Colonic mucosa (tissue), 4 donors: Measurements from ENCODE around the gene DDX27. TPM values are rescaled to one million over a fixed set of nuclear protein-coding genes. Genes with fewer than 3 reads are reported as not detected.

Experiments
- DNase-seq: peaks from one replicate; pipeline ENCODE4 v3.0.0-alpha.2; 2020
- H3K27ac ChIP-seq: fragments of 200-600 bp; one replicate; pipeline ENCODE4 v1.8.0; 2021
- H3K27me3 ChIP-seq: fragments of 200-600 bp; one replicate; pipeline ENCODE4 v1.8.0; 2021
- H3K36me3 ChIP-seq: fragments of 200-600 bp; one replicate; pipeline ENCODE4 v1.8.0; 2021
- H3K4me1 ChIP-seq: fragments of 200-600 bp; one replicate; pipeline ENCODE4 v1.8.0; 2021; ENCODE audit warnings: mild to moderate bottlenecking
- H3K4me3 ChIP-seq: fragments of 200-600 bp; one replicate; pipeline ENCODE4 v1.8.0; 2021
- H3K9ac ChIP-seq, 2 donors: one replicate each; pipeline ENCODE4 v1.7.0; 2013; ENCODE audit warnings: control low read depth in 2 of 2, low read depth in 2 of 2, low read length in 2 of 2
- H3K9me3 ChIP-seq: fragments of 200-600 bp; one replicate; pipeline ENCODE4 v1.8.0; 2021
- intact Hi-C: fragments of 100-400 bp; cut with DNase I; formaldehyde crosslinking; loops from one replicate; pipeline ENCODE4 v1.14.1; 2022
- total RNA-seq, 2 donors: library from RNA; stranded (reverse); fragmentation: NEBNext Ultra II Directional in 1 of 2; extraction: Animal tissue kit (Norgen Biotek cat#: 25700) in 1 of 2; gene quantifications; one replicate each; pipeline ENCODE4 v1.2.1, GENCODE V29; 2021
- TF ChIP-seq, protein P1 (sequence below): fragments of 200-600 bp; IDR thresholded peaks from one replicate; pipeline ENCODE4 v1.8.0; 2022; ENCODE audit warnings: antibody characterized with exemption, mild to moderate bottlenecking
- donor health status: healthy.
- donor health status: DM: no; HTN: no; CAD: no.
- donor health status: DM: no; HTN: no; CAD: no.

The DDX27 gene
- total RNA-seq, 2 donors from 2014 or later: 26.3 to 44.5 TPM

- H3K4me1 ChIP-seq: no peaks in the 10 kb centered on the region
- no peak overlapping the region for H3K9ac ChIP-seq
- no peak overlapping the region for H3K27ac ChIP-seq
- no peaks in the 10 kb centered on the region for H3K27me3 ChIP-seq
- H3K9me3 ChIP-seq: no peaks in the 10 kb centered on the region
- intact Hi-C loops: no loop called here
- peaks cover 9% of the 10 kb centered on the region for H3K36me3 ChIP-seq
- H3K4me3 ChIP-seq: no peak overlapping the region
- DNase-seq: no peak
- TF ChIP-seq, protein P1, sequence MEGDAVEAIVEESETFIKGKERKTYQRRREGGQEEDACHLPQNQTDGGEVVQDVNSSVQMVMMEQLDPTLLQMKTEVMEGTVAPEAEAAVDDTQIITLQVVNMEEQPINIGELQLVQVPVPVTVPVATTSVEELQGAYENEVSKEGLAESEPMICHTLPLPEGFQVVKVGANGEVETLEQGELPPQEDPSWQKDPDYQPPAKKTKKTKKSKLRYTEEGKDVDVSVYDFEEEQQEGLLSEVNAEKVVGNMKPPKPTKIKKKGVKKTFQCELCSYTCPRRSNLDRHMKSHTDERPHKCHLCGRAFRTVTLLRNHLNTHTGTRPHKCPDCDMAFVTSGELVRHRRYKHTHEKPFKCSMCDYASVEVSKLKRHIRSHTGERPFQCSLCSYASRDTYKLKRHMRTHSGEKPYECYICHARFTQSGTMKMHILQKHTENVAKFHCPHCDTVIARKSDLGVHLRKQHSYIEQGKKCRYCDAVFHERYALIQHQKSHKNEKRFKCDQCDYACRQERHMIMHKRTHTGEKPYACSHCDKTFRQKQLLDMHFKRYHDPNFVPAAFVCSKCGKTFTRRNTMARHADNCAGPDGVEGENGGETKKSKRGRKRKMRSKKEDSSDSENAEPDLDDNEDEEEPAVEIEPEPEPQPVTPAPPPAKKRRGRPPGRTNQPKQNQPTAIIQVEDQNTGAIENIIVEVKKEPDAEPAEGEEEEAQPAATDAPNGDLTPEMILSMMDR: no peak
Measured at GRCh38 chr20:49270736-49271135, 51.5 kb downstream of the DDX27 start.

DNA sequence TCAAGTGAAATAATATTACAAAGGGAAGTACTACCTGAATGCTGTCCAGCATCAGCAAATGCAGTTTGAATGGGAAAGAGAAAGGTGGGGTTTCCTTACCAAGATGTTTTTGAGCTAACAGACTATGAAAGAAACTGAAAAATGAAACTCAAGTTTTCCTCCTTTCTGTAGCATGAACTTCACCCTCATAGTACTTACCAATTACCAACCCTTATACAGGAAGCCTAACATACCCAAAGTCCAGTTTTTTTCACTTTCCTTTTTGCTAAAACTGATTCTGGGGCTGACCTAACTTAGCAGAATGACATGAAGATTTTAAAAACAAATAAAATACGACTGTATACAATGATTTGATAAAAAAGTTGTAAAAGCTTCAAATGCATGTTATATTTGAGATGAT is 53.4 kb downstream of the DDX27 start:
- TF ChIP-seq, protein P1: no peak
- H3K27ac ChIP-seq: no peak overlapping the region
- H3K9me3 ChIP-seq: no peaks in the 10 kb centered on the region
- H3K4me1 ChIP-seq: no peaks in the 10 kb centered on the region
- H3K9ac ChIP-seq: no peak overlapping the region
- no peak overlapping the region for H3K4me3 ChIP-seq
- intact Hi-C loops: no loop called here
- H3K36me3 ChIP-seq: no peaks in the 10 kb centered on the region
- H3K27me3 ChIP-seq: no peaks in the 10 kb centered on the region
- no peak for DNase-seq

DNA sequence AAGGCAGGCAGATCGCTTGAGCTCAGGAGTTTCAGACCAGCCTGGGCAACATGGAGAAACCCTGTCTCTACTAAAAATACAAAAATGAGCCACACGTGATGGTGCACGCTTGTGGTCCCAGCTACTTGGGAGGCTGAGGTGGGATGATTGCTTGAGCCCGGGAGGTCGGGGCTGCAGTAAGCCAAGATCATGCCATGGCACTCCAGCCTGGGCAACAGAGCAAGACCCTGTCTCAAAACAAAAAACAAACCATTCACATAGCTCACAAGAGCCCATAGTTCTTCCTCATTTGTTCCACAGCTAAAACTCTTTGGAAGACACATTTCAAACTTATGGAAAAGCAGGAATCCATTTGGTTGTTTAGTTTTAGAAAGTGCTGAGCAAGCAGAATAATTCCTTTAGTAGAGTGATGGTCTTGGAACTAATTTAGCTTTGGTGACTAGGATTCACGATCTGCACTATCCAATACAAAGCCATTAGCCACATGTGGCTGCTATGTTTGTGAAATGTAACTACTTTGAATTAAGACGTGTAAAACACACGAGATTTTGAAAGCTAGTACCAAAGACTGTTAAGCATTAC is 54.6 kb downstream of the DDX27 start:
- TF ChIP-seq, protein P1: no peak
- no peak overlapping the region for H3K4me3 ChIP-seq
- no peak overlapping the region for H3K9ac ChIP-seq
- H3K27me3 ChIP-seq: no peaks in the 10 kb centered on the region
- intact Hi-C loops: no loop called here
- H3K4me1 ChIP-seq: no peaks in the 10 kb centered on the region
- H3K36me3 ChIP-seq: no peaks in the 10 kb centered on the region
- H3K27ac ChIP-seq: no peak overlapping the region
- DNase-seq: no peak
- no peaks in the 10 kb centered on the region for H3K9me3 ChIP-seq

DNA sequence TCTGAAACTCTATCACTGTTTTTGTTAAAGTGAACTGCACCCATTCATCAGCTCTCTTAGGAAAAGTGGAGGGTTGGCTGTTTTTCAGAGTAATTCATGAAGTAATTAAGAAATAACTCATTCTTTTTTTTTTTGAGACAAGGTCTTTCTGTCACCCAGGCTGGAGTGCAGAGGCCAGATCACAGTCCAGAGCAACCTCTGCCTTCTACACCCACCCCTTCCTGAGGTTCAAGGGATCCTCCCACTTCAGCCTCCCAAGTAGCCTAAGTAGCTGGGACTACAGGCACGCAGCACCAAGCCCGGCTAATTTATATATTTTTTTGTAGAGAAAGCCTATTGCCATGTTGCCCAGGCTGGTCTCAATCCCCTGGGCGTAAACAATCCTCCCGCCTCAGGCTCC is 56.0 kb downstream of the DDX27 start:
- Histone ChIP-seq H3K36me3 (peaks cover 6% of the 10 kb centered on the region), H3K4me1 (peaks cover 7% of the 10 kb centered on the region), H3K9ac (no peak overlapping the region), H3K27ac (no peak overlapping the region), H3K27me3 (no peaks in the 10 kb centered on the region), H3K4me3 (no peak overlapping the region), H3K9me3 (no peaks in the 10 kb centered on the region)
- no peak for DNase-seq
- TF ChIP-seq, protein P1: no peak
- intact Hi-C loops: no loop called here

GRCh38 chr20:49275636-49276035 is 56.4 kb downstream of the DDX27 start:
- TF ChIP-seq, protein P1: no peak
- H3K27ac ChIP-seq: no peak overlapping the region
- H3K9ac ChIP-seq: no peak overlapping the region
- peaks cover 10% of the 10 kb centered on the region for H3K36me3 ChIP-seq
- peaks cover 9% of the 10 kb centered on the region for H3K4me1 ChIP-seq
- H3K4me3 ChIP-seq: no peak overlapping the region
- H3K27me3 ChIP-seq: no peaks in the 10 kb centered on the region
- DNase-seq: no peak
- no peaks in the 10 kb centered on the region for H3K9me3 ChIP-seq
- intact Hi-C loops: no loop called here
